H9 (cell line): ENCODE data around the gene HSPG2. TPM values are rescaled to one million over a fixed set of nuclear protein-coding genes. Genes with fewer than 3 reads are reported as not detected.

ENCODE experiments used
- DNase-seq: peaks from one replicate; pipeline ENCODE4 v3.0.0-alpha.2; 2017
- H2AFZ ChIP-seq: one replicate; pipeline ENCODE4 v1.6.1; 2013; ENCODE audit warnings: mild to moderate bottlenecking, low read length, control low read depth, moderate library complexity
- H2AK5ac ChIP-seq: 2 replicates; pipeline ENCODE4 v1.6.1; 2013; ENCODE audit warnings: low read length, control low read depth, mixed read lengths; ENCODE audit not compliant: insufficient read length
- H2BK120ac ChIP-seq: one replicate; pipeline ENCODE4 v1.6.1; 2013; ENCODE audit warnings: low read depth, mild to moderate bottlenecking, low read length, control low read depth, inconsistent platforms; ENCODE audit not compliant: poor library complexity, severe bottlenecking
- H2BK12ac ChIP-seq: 2 replicates; pipeline ENCODE4 v1.6.1; 2013; ENCODE audit warnings: low read length, control low read depth, mixed read lengths, low read depth; ENCODE audit not compliant: insufficient read length
- H2BK15ac ChIP-seq: 2 replicates; pipeline ENCODE4 v1.6.1; 2013; ENCODE audit warnings: low read depth, low read length, control low read depth
- H2BK20ac ChIP-seq: one replicate; pipeline ENCODE4 v1.6.1; 2013; ENCODE audit warnings: low read depth, mild to moderate bottlenecking, low read length, control low read depth, inconsistent platforms; ENCODE audit not compliant: poor library complexity, severe bottlenecking
- H2BK5ac ChIP-seq: 2 replicates; pipeline ENCODE4 v1.6.1; 2013; ENCODE audit warnings: low read length, control low read depth, mixed read lengths; ENCODE audit not compliant: insufficient read length
- H3K14ac ChIP-seq: 2 replicates; pipeline ENCODE4 v1.6.1; 2013; ENCODE audit warnings: low read length, control low read depth; ENCODE audit not compliant: insufficient read depth
- H3K18ac ChIP-seq: 2 replicates; pipeline ENCODE4 v1.6.1; 2013; ENCODE audit warnings: low read depth, mild to moderate bottlenecking, mixed read lengths, low read length, control low read depth; ENCODE audit not compliant: insufficient read length
- H3K23ac ChIP-seq: 2 replicates; pipeline ENCODE4 v1.6.1; 2013; ENCODE audit warnings: low read length, control low read depth, mixed read lengths, low read depth; ENCODE audit not compliant: insufficient read length
- H3K23me2 ChIP-seq: 2 replicates; pipeline ENCODE4 v1.6.1; 2013; ENCODE audit warnings: low read depth, mild to moderate bottlenecking, mixed read lengths, low read length, control low read depth; ENCODE audit not compliant: insufficient read length, poor library complexity, severe bottlenecking
- H3K27ac ChIP-seq: 2 replicates; pipeline ENCODE4 v1.5.1; 2013; ENCODE audit warnings: low read length, control low read depth, mixed read lengths, low read depth; ENCODE audit not compliant: insufficient read length
- H3K27me3 ChIP-seq: 2 replicates; pipeline ENCODE4 v1.6.1; 2013; ENCODE audit warnings: low read length, control low read depth, inconsistent platforms; ENCODE audit not compliant: insufficient read depth
- H3K4ac ChIP-seq: 2 replicates; pipeline ENCODE4 v1.6.1; 2013; ENCODE audit warnings: low read depth, mild to moderate bottlenecking, control low read depth, inconsistent platforms, low read length, moderate library complexity
- H3K4me1 ChIP-seq: 2 replicates; pipeline ENCODE4 v1.6.1; 2013; ENCODE audit warnings: low read length, control low read depth, inconsistent platforms; ENCODE audit not compliant: insufficient read depth
- H3K4me2 ChIP-seq: 2 replicates; pipeline ENCODE4 v1.6.1; 2013; ENCODE audit warnings: low read length, control low read depth, mixed read lengths; ENCODE audit not compliant: insufficient read length, insufficient read depth
- H3K56ac ChIP-seq: 2 replicates; pipeline ENCODE4 v1.6.1; 2013; ENCODE audit warnings: low read depth, mild to moderate bottlenecking, mixed read lengths, low read length, control low read depth; ENCODE audit not compliant: insufficient read length
- H3K79me1 ChIP-seq: 2 replicates; pipeline ENCODE4 v1.6.1; 2013; ENCODE audit warnings: low read depth, mild to moderate bottlenecking, moderate library complexity, low read length, control low read depth, inconsistent platforms; ENCODE audit not compliant: insufficient read depth, poor library complexity, severe bottlenecking
- H3K79me2 ChIP-seq: 2 replicates; pipeline ENCODE4 v1.6.1; 2013; ENCODE audit warnings: low read length, control low read depth, inconsistent platforms; ENCODE audit not compliant: insufficient read depth
- H3K9ac ChIP-seq: 2 replicates; pipeline ENCODE4 v1.6.1; 2013; ENCODE audit warnings: low read length, control low read depth, mixed read lengths; ENCODE audit not compliant: insufficient read length; ENCODE audit errors: extremely low read depth
- H3K9me3 ChIP-seq: one replicate; pipeline ENCODE4 v1.6.1; 2013; ENCODE audit warnings: low read depth, low read length, inconsistent platforms; ENCODE audit not compliant: control insufficient read depth
- H3T11ph ChIP-seq: one replicate; pipeline ENCODE4 v1.6.1; 2013; ENCODE audit warnings: mild to moderate bottlenecking, low read length, control low read depth, inconsistent platforms
- H4K20me1 ChIP-seq: one replicate; pipeline ENCODE4 v1.6.1; 2013; ENCODE audit not compliant: control insufficient read depth, insufficient read length, insufficient read depth
- H4K5ac ChIP-seq: 2 replicates; pipeline ENCODE4 v1.6.1; 2013; ENCODE audit warnings: low read depth, mild to moderate bottlenecking, mixed read lengths, low read length, control low read depth; ENCODE audit not compliant: insufficient read length
- H4K8ac ChIP-seq: replicated peaks from 2 replicates; pipeline ENCODE4 v1.6.1; 2013; ENCODE audit warnings: low read length, control low read depth, mixed read lengths, low read depth; ENCODE audit not compliant: insufficient read length
- H4K91ac ChIP-seq: 2 replicates; pipeline ENCODE4 v1.6.1; 2013; ENCODE audit warnings: low read depth, mild to moderate bottlenecking, moderate library complexity, mixed read lengths, low read length, control low read depth; ENCODE audit not compliant: insufficient read length
- H3K27ac Mint-ChIP-seq, 3 experiments: 2 replicates in 2 of 3; 3 replicates in 1 of 3; pipeline ENCODE4 v1.8.0; 2020 to 2021; ENCODE audit warnings: mixed read lengths in 3 of 3, mild to moderate bottlenecking in 1 of 3, moderate library complexity in 1 of 3
- H3K27me3 Mint-ChIP-seq: 2 replicates; pipeline ENCODE4 v1.8.0; 2021; ENCODE audit warnings: low read depth, mild to moderate bottlenecking, moderate library complexity, mixed read lengths
- H3K36me3 Mint-ChIP-seq, 3 experiments: 2 replicates in 2 of 3; 3 replicates in 1 of 3; pipeline ENCODE4 v1.8.0; 2020 to 2021; ENCODE audit warnings: low read depth in 3 of 3, mixed read lengths in 3 of 3; ENCODE audit not compliant: insufficient read depth in 1 of 3
- H3K4me1 Mint-ChIP-seq, 2 experiments: 2 replicates each; pipeline ENCODE4 v1.8.0; 2020; ENCODE audit warnings: mixed read lengths in 2 of 2
- H3K4me3 Mint-ChIP-seq, 2 experiments: 2 replicates in 1 of 2; 3 replicates in 1 of 2; pipeline ENCODE4 v1.8.0; 2020 to 2021; ENCODE audit warnings: mild to moderate bottlenecking in 2 of 2, mixed read lengths in 2 of 2, moderate library complexity in 1 of 2
- H3K9me3 Mint-ChIP-seq, 2 experiments: 2 replicates in 1 of 2; 3 replicates in 1 of 2; pipeline ENCODE4 v1.8.0; 2020; ENCODE audit warnings: mild to moderate bottlenecking in 2 of 2, mixed read lengths in 2 of 2, moderate library complexity in 1 of 2
- CTCF ChIP-seq: fragments of 200-600 bp; sonication (generic); conservative IDR thresholded peaks from 3 replicates; pipeline ENCODE4 v1.8.0; 2021; ENCODE audit warnings: antibody characterized with exemption, mild to moderate bottlenecking
- WGBS: extraction: QIAGEN DNeasy Blood & Tissue Kit; methylation state at CpG from one replicate; pipeline ENCODE4 v1.1.7; 2013; ENCODE audit warnings: missing lambda C conversion rate, low lambda C conversion rate, mixed read lengths; ENCODE audit not compliant: insufficient read length; ENCODE audit errors: extremely low coverage; 5-methylcytosine and 5-hydroxymethylcytosine counted together
- total RNA-seq: library from RNA; stranded (reverse); gene quantifications from 2 replicates; pipeline ENCODE4 v1.2.1, GENCODE V29; 2021

The HSPG2 gene
- total RNA-seq, 1 experiment from 2014 or later, result 90.0 TPM

GRCh38 chr1:21831454-21831970 lies 105.6 kb downstream of the HSPG2 start:
- Histone ChIP-seq H3K23ac (no peak overlapping the region), H3K9ac (no peak overlapping the region), H2BK20ac (no peak overlapping the region), H4K91ac (no peak overlapping the region), H3K14ac (no peak overlapping the region), H3K56ac (no peak overlapping the region), H2BK12ac (no peak overlapping the region), H3K18ac (no peak overlapping the region), H3K4me2 (no peak overlapping the region), H3K27ac (no peak overlapping the region), H3K4ac (no peak overlapping the region), H2AK5ac (no peak overlapping the region), H3K79me1 (no peaks in the 10 kb centered on the region), H3K27me3 (no peaks in the 10 kb centered on the region), H2BK15ac (no peak overlapping the region), H2BK120ac (no peak overlapping the region), H3T11ph (no peak overlapping the region), H2AFZ (no peak overlapping the region), H3K79me2 (no peaks in the 10 kb centered on the region), H4K5ac (no peak overlapping the region), H4K20me1 (no peaks in the 10 kb centered on the region), H3K23me2 (no peaks in the 10 kb centered on the region), H3K4me1 (no peaks in the 10 kb centered on the region), H3K9me3 (peaks cover 10% of the 10 kb centered on the region), H2BK5ac (no peak overlapping the region), H4K8ac (no peak overlapping the region)
- H3K4me1 Mint-ChIP-seq, result no peaks in the 10 kb centered on the region
- H3K36me3 Mint-ChIP-seq, result peaks cover 41 to 85% (median 78%) of the 10 kb centered on the region in 3 experiments
- H3K27me3 Mint-ChIP-seq, result no peaks in the 10 kb centered on the region
- no peak overlapping the region for H3K4me3 Mint-ChIP-seq
- no peak for TF ChIP-seq CTCF
- WGBS, result no CpG with 5 or more reads among the region's 14 CpGs
- DNase-seq, result no peak
- H3K9me3 Mint-ChIP-seq, result peaks cover 16% of the 10 kb centered on the region in 2 experiments
- H3K27ac Mint-ChIP-seq, result peak overlapping the region; percentile 27 to 94 (median 51); a peak in 3 of 7 replicates
